Measurements from ENCODE around the gene FOXN3.

- TF ChIP-seq, protein P1, sequence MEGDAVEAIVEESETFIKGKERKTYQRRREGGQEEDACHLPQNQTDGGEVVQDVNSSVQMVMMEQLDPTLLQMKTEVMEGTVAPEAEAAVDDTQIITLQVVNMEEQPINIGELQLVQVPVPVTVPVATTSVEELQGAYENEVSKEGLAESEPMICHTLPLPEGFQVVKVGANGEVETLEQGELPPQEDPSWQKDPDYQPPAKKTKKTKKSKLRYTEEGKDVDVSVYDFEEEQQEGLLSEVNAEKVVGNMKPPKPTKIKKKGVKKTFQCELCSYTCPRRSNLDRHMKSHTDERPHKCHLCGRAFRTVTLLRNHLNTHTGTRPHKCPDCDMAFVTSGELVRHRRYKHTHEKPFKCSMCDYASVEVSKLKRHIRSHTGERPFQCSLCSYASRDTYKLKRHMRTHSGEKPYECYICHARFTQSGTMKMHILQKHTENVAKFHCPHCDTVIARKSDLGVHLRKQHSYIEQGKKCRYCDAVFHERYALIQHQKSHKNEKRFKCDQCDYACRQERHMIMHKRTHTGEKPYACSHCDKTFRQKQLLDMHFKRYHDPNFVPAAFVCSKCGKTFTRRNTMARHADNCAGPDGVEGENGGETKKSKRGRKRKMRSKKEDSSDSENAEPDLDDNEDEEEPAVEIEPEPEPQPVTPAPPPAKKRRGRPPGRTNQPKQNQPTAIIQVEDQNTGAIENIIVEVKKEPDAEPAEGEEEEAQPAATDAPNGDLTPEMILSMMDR (optimal IDR thresholded peaks at IDR 0.05 in 1 of 3, IDR thresholded peaks at IDR 0.05 in 1 of 3, conservative IDR thresholded peaks at IDR 0.05 in 1 of 3; ENCODE audit: extremely low read depth in 1 of 3, insufficient read depth in 2 of 3, low read length in 3 of 3), result no peak
- TF ChIP-seq EZH2 (IDR thresholded peaks at IDR 0.05; ENCODE audit: low read length), result no peak
These were observed 199.1 kb downstream of the FOXN3 start for GRCh38 chr14:89217891-89218290.
